ENCODE data around the gene EPYC.

GRCh38 chr12:90991952-90992465, 12.8 kb downstream of the EPYC start:
- TF ChIP-seq CTCF (IDR thresholded peaks at IDR 0.05) = no peak
- TF ChIP-seq POLR2A (IDR thresholded peaks at IDR 0.05) = no peak
